IgD-negative memory B cell (primary cell): ENCODE data around the gene ABCB11. TPM values are rescaled to one million over a fixed set of nuclear protein-coding genes. Genes with fewer than 3 reads are reported as not detected.
A peak's percentile ranks its signal among the peaks of the same experiment; 100 is the strongest.
"Not testable (repeated sequence)": the region's sequence is repeated elsewhere in the genome, so short reads cannot be mapped to it uniquely, and the experiment has no call there.

Experiments used
- H3K27ac Mint-ChIP-seq, 3 donors: one replicate each; pipeline ENCODE4 v1.8.0; 2020 to 2022; ENCODE audit warnings: mild to moderate bottlenecking in 3 of 3, mixed read lengths in 3 of 3, moderate library complexity in 1 of 3
- H3K27me3 Mint-ChIP-seq: one replicate; pipeline ENCODE4 v1.8.0; 2021; ENCODE audit warnings: mixed read lengths
- H3K36me3 Mint-ChIP-seq: one replicate; pipeline ENCODE4 v1.8.0; 2020; ENCODE audit warnings: mild to moderate bottlenecking, mixed read lengths
- H3K4me1 Mint-ChIP-seq, 3 donors: one replicate each; pipeline ENCODE4 v1.8.0; 2020 to 2022; ENCODE audit warnings: mixed read lengths in 3 of 3, mild to moderate bottlenecking in 1 of 3
- H3K4me3 Mint-ChIP-seq, 4 donors: one replicate each; pipeline ENCODE4 v1.8.0; 2020 to 2022; ENCODE audit warnings: mild to moderate bottlenecking in 4 of 4, mixed read lengths in 4 of 4, moderate library complexity in 3 of 4
- H3K9me3 Mint-ChIP-seq, 3 donors: one replicate each; pipeline ENCODE4 v1.8.0; 2020 to 2021; ENCODE audit warnings: mixed read lengths in 3 of 3, mild to moderate bottlenecking in 1 of 3
- polyA plus RNA-seq: library from polyadenylated mRNA; unstranded; fragments of 300-500 nt; fragmentation: Illumina TruSeq; gene quantifications from one replicate; pipeline ENCODE4 v1.2.3, GENCODE V29; 2021

The ABCB11 gene
- polyA plus RNA-seq, 1 donor from 2014 or later, result not detected

DNA sequence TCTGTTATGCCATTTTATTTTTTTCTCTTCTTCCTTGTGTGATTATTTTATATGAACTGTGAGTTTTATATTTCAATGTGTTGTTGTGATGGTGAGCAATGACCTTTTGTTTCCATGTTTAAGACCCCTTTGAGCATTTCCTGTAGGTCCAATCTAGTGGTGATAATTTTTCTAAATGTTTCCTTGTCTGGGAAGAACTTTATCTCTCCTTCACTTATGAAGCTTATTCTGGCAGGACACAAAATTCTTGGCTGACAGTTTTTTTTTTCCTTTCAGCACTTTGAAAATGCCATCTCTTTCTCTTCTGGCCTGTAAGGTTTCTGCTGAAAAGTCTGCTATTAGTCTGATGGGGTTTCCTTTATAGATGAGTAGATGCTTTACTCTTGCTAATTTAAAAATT, 76.9 kb downstream of the ABCB11 start:
- Mint-ChIP-seq H3K36me3 (peaks cover 2% of the 10 kb centered on the region), H3K9me3 (peaks cover 1 to 25% (median 9%) of the 10 kb centered on the region in 3 donors), H3K27ac (no peak overlapping the region), H3K27me3 (peaks cover 4% of the 10 kb centered on the region), H3K4me3 (no peak overlapping the region), H3K4me1 (no peaks in the 10 kb centered on the region)

- H3K4me1 Mint-ChIP-seq, result no peaks in the 10 kb centered on the region
- H3K9me3 Mint-ChIP-seq, result peaks cover 1 to 25% (median 9%) of the 10 kb centered on the region in 3 donors
- H3K4me3 Mint-ChIP-seq, result no peak overlapping the region
- H3K27ac Mint-ChIP-seq, result no peak overlapping the region
- peaks cover 2% of the 10 kb centered on the region for H3K36me3 Mint-ChIP-seq
- H3K27me3 Mint-ChIP-seq, result peaks cover 2% of the 10 kb centered on the region
Measured at GRCh38 chr2:168952424-168952823, 78.7 kb downstream of the ABCB11 start.

DNA sequence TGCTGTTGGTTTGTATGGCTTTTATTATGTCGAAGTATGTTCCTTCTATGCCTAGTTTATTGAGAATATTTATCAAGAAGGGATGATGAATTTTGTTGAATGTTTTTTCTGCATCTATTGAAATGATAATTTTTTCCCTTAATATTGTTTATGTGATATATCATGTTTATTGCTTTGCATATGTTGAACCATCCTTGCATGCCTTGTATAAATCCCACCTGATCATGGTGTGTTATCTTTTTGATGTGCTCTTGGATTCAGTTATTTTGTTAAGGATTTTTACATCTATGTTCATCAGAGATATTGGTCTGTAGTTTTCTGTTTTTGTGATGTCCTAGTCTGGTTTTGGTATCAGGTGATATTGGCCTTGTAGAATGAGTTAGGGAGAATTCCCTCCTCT, 79.3 kb downstream of the ABCB11 start:
- peaks cover 1 to 25% (median 9%) of the 10 kb centered on the region in 3 donors for H3K9me3 Mint-ChIP-seq
- H3K27ac Mint-ChIP-seq, result no peak overlapping the region
- H3K27me3 Mint-ChIP-seq, result peaks cover 2% of the 10 kb centered on the region
- H3K4me1 Mint-ChIP-seq, result no peaks in the 10 kb centered on the region
- no peak overlapping the region for H3K4me3 Mint-ChIP-seq
- peaks cover 2% of the 10 kb centered on the region for H3K36me3 Mint-ChIP-seq

- H3K36me3 Mint-ChIP-seq, result peaks cover 2% of the 10 kb centered on the region
- H3K27me3 Mint-ChIP-seq, result no peaks in the 10 kb centered on the region
- no peak overlapping the region for H3K27ac Mint-ChIP-seq
- H3K4me3 Mint-ChIP-seq, result no peak overlapping the region
- peaks cover 0 to 19% (median 6%) of the 10 kb centered on the region in 3 donors for H3K9me3 Mint-ChIP-seq
- no peaks in the 10 kb centered on the region for H3K4me1 Mint-ChIP-seq
Measured at GRCh38 chr2:168949324-168949723, 81.8 kb downstream of the ABCB11 start.

DNA sequence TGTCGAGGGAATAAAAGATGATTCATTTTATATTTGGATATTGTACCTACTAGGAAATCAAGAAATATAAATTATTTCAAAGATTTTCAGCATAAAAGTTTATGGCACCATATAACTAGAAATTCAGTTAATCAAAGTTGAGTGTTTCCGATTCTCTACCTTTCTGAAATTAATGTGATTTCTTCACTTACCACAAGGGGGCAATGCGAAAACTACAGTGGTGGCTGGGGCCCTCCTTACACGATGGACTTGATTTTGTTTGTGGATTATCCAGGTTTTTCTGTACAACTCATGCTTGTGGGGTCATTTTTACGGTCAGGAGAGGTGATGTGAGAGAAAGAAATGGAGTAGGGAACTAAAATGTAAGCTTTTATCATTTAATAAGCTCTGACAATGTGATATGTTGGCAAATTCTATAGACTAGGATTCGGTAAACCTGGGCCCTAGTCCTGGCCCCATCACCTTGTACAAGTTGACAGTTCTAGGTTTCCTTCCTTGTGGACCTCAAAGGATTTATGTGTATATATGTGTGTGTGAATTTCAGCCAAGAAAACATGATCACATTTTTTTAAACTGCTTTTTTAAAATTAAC, 82.4 kb downstream of the ABCB11 start:
- Mint-ChIP-seq H3K27ac (no peak overlapping the region), H3K36me3 (peaks cover 2% of the 10 kb centered on the region), H3K27me3 (no peaks in the 10 kb centered on the region), H3K4me3 (peak overlapping the region in 1 of 4 donors; percentile 54), H3K9me3 (peaks cover 0 to 19% (median 4%) of the 10 kb centered on the region in 3 donors), H3K4me1 (no peaks in the 10 kb centered on the region)

DNA sequence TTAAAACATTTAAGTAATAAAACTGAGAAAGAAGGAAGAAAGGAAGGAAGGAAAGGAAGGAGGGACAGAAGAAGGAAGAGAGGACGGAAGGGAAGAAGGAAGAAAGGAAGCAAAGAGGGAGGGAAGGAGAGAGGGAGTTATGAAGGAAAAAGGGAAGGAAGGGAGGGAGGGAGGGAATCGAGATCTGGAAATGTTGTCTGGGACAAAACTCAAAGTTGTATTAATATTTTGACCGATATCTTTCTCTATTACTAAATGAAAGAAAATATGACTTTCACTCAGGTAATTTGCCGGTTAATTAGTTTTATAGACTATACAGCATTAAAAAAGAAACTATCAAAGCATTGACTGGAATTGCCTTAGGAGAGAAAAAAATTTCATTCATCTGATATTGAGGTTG, 85.6 kb downstream of the ABCB11 start:
- peaks cover 0 to 4% (median 0%) of the 10 kb centered on the region in 3 donors for H3K9me3 Mint-ChIP-seq
- H3K36me3 Mint-ChIP-seq, result no peaks in the 10 kb centered on the region
- no peak overlapping the region for H3K27ac Mint-ChIP-seq
- no peak overlapping the region for H3K4me3 Mint-ChIP-seq
- H3K27me3 Mint-ChIP-seq, result no peaks in the 10 kb centered on the region
- no peaks in the 10 kb centered on the region for H3K4me1 Mint-ChIP-seq

DNA sequence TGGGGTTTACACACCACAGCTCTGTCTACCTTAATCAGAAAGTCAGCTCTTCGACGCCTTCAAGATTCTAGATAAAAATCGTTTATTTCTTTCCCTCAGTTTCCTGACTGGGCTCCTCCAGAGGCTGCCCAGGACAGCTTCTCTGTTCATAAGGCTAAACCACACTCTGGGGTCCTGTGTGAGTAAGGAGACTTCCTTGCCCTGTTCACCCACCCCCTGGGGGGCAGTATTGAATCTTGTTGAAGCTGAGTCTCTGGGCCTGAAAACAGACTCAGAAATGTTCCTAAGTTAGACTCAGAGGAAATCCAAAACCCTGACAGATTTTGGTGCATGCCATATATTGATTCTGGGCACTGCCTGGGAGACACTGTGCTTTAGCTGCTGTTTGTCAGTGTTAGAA, 87.1 kb downstream of the ABCB11 start:
- no peaks in the 10 kb centered on the region for H3K36me3 Mint-ChIP-seq
- H3K4me1 Mint-ChIP-seq, result no peaks in the 10 kb centered on the region
- no peaks in the 10 kb centered on the region for H3K9me3 Mint-ChIP-seq
- no peak overlapping the region for H3K4me3 Mint-ChIP-seq
- no peaks in the 10 kb centered on the region for H3K27me3 Mint-ChIP-seq
- no peak overlapping the region for H3K27ac Mint-ChIP-seq

- H3K36me3 Mint-ChIP-seq, result no peaks in the 10 kb centered on the region
- no peaks in the 10 kb centered on the region for H3K9me3 Mint-ChIP-seq
- peaks cover 0 to 2% (median 0%) of the 10 kb centered on the region in 3 donors for H3K4me1 Mint-ChIP-seq
- no peaks in the 10 kb centered on the region for H3K27me3 Mint-ChIP-seq
- no peak overlapping the region for H3K4me3 Mint-ChIP-seq
- H3K27ac Mint-ChIP-seq, result no peak overlapping the region
Measured at GRCh38 chr2:168941297-168941696, 89.8 kb downstream of the ABCB11 start.

DNA sequence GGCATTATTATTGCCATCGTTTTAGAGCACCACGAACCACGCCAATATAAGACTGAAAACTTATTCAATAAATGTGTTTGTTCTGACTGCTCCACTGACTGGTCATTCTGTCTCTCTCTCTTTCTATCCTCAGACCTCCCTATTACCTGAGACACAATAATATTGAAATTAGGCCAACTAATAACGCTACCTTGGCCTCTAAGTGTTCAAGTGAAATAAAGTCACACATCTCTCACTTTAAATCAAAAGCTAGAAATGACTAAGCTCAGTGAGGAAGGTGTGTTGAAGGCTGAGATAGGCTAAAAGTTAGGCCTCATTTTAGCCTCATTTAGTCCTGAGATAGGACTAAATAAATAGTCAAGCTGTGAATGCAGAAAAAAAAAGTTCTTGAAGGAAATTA, 91.2 kb downstream of the ABCB11 start:
- no peaks in the 10 kb centered on the region for H3K36me3 Mint-ChIP-seq
- H3K27me3 Mint-ChIP-seq, result no peaks in the 10 kb centered on the region

DNA sequence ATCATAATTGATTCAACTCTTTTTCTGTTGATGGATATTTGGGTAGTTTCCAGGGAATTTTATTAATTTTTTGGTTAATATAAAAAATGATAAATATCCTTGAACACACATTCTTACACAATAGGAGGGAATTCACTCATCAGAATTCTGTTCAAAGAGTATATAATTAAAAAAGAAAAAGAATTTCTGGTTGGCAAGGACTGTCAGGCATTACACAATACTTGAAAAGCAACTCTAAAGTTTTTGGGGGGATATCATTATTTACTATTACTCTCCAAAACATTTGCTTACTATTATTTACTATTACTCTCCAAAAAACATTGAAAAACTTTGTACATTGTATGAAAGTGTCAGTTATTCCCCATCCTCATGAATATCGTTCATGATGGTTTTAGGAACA, 92.1 kb downstream of the ABCB11 start:
- Mint-ChIP-seq H3K9me3 (no peaks in the 10 kb centered on the region), H3K27ac (no peak overlapping the region), H3K36me3 (no peaks in the 10 kb centered on the region), H3K27me3 (no peaks in the 10 kb centered on the region), H3K4me1 (peaks cover 0 to 2% (median 0%) of the 10 kb centered on the region in 3 donors), H3K4me3 (no peak overlapping the region)

More for the DNA sequence above, 91.2 kb downstream of the ABCB11 start:
- Mint-ChIP-seq H3K27ac (peak overlapping the region in 1 of 3 donors; percentile 67), H3K9me3 (no peaks in the 10 kb centered on the region), H3K4me3 (no peak overlapping the region), H3K4me1 (peaks cover 0 to 2% (median 0%) of the 10 kb centered on the region in 3 donors)

DNA sequence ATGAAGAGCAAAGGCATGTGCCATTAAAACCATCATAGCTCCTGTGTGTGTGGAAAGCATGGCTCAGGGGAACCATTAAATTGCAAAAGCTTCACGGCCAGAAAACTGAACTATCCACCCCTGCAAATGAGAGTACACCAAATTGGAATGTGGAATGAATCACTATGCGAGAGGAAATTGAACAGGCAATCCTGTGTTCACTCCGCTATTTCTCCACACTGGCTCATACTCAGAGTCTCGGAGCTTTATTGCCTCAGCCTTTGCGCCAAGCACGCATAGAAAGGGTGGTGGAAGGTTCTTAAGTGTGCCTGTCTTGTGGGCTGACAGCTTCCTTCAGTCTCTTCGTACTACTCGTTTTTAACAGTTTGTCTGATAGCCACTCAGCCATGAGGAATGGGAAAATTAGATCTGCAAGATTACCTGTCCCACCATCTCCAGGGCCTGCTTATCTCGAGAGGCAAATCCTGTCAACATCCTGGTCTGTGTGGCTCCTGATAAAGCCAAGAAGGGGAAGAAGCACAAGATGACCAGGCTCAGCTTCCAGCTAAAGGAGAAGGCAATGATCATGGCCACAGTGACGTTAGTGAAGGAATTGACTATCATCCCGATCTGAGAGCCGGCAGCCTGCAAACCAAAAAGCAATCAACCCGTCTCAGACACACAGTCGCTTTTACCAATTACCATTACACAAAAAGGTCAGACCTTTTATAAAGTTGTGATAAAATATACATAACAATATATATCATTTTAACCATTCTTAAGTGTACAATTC, 95.1 kb downstream of the ABCB11 start:
- Mint-ChIP-seq H3K27me3 (no peaks in the 10 kb centered on the region), H3K36me3 (peaks cover 1% of the 10 kb centered on the region), H3K27ac (no peak overlapping the region), H3K9me3 (no peaks in the 10 kb centered on the region), H3K4me1 (peaks cover 0 to 2% (median 0%) of the 10 kb centered on the region in 3 donors), H3K4me3 (no peak overlapping the region)

GRCh38 chr2:168934826-168935225, 96.3 kb downstream of the ABCB11 start:
- Mint-ChIP-seq H3K4me1 (peaks cover 2 to 6% (median 3%) of the 10 kb centered on the region in 3 donors), H3K27me3 (no peaks in the 10 kb centered on the region), H3K36me3 (peaks cover 1% of the 10 kb centered on the region), H3K27ac (no peak overlapping the region), H3K4me3 (no peak overlapping the region), H3K9me3 (no peaks in the 10 kb centered on the region)

DNA sequence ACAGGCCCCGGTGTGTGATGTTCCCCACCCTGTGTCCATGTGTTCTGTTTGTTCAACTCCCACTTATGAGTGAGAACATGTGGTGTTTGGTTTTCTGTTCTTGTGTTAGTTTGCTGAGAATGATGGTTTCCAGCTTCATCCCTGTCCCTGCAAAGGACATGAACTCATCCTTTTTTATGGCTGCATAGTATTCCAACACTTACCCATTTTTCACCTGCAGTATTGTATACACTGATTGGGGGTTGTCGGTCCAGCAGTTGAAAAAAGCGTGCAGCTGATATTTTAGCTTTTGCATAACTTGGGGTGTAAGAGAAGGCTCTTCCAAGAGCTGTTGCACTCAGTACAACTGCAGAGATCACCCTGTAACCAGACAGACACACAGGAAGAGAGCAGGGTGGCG, 99.0 kb downstream of the ABCB11 start:
- Mint-ChIP-seq H3K4me1 (peaks cover 9 to 15% (median 11%) of the 10 kb centered on the region in 3 donors), H3K27ac (peak overlapping the region in 1 of 3 donors; percentile 69)
- not testable (repeated sequence) for H3K4me3 Mint-ChIP-seq

GRCh38 chr2:168930242-168930641, 100.9 kb downstream of the ABCB11 start:
- no peak overlapping the region for H3K4me3 Mint-ChIP-seq
- H3K27me3 Mint-ChIP-seq, result peaks cover 5% of the 10 kb centered on the region
- H3K9me3 Mint-ChIP-seq, result no peaks in the 10 kb centered on the region
- H3K27ac Mint-ChIP-seq, result no peak overlapping the region
- H3K4me1 Mint-ChIP-seq, result peaks cover 9 to 15% (median 11%) of the 10 kb centered on the region in 3 donors
- H3K36me3 Mint-ChIP-seq, result peaks cover 1% of the 10 kb centered on the region

More for the DNA sequence above, 99.0 kb downstream of the ABCB11 start:
- not testable (repeated sequence) for H3K27me3 Mint-ChIP-seq, H3K9me3 Mint-ChIP-seq, H3K36me3 Mint-ChIP-seq

GRCh38 chr2:168929031-168929430, 102.1 kb downstream of the ABCB11 start:
- peaks cover 9 to 15% (median 11%) of the 10 kb centered on the region in 3 donors for H3K4me1 Mint-ChIP-seq
- peak overlapping the region in 1 of 4 donors; percentile 46 for H3K4me3 Mint-ChIP-seq
- no peaks in the 10 kb centered on the region for H3K9me3 Mint-ChIP-seq
- H3K36me3 Mint-ChIP-seq, result peaks cover 1% of the 10 kb centered on the region
- H3K27ac Mint-ChIP-seq, result no peak overlapping the region
- H3K27me3 Mint-ChIP-seq, result peaks cover 5% of the 10 kb centered on the region
